NT2/D1 (cell line): ENCODE measurements around the gene ATIC.

Experiments used
- YY1 ChIP-seq: IDR thresholded peaks from 2 replicates; pipeline ENCODE4 v1.6.1; 2011; ENCODE audit not compliant: insufficient read length, insufficient read depth
- ZNF274 ChIP-seq: IDR thresholded peaks from 2 replicates; pipeline ENCODE4 v1.6.1; 2011; ENCODE audit warnings: mild to moderate bottlenecking, low read depth, low read length

DNA sequence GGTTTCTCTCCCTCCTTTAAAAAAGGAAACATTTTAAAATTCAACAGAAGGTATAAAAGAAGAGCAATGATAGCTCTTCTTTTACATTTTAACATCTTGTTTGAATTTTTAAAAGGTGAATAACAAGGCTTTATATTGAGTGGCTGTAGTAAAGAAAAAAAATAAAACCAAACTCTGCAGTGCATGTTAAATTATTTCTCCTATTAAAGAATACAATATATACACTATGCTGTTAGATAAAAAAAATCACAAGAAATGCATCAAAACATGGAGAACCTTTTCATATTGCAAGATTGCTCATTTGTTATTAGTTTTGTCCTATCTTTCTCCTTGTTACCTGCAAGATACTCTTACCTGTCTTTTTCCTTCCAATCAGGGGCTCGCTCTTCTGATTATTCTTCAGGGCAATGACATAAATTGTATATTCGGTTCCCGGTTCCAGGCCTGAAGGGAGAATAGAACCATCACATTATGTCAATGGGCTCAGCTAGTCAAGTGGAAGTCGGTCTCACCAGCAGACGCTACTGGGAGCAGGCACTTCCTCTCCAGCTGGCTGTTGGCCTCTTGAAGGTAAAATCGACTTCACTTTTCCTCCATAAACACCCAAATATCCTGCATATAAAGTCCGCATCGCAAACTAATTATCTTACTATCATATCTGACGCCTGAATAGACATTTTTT, 61.2 kb downstream of the ATIC start:
- TF ChIP-seq ZNF274, result no peak
- no peak for TF ChIP-seq YY1
